HG02763 (cell line): ENCODE measurements around the gene KLHDC1.
"Not testable (repeated sequence)": the region's sequence is repeated elsewhere in the genome, so short reads cannot be mapped to it uniquely, and the experiment has no call there.

Experiments used
- ATAC-seq: cut with Tn5 transposase; IDR thresholded peaks from one replicate; pipeline ENCODE4 v1.9.1; 2021; ENCODE audit warnings: mild to moderate bottlenecking, moderate library complexity; ENCODE audit not compliant: unreplicated experiment

KLHDC1 gene

GRCh38 chr14:49692811-49693734 is at the start of gene KLHDC1:
KLHDC1 (plus strand) TSS chr14:49693120; CDS start chr14:49693195, 75 bp downstream.
- peak; percentile 63 for ATAC-seq

DNA sequence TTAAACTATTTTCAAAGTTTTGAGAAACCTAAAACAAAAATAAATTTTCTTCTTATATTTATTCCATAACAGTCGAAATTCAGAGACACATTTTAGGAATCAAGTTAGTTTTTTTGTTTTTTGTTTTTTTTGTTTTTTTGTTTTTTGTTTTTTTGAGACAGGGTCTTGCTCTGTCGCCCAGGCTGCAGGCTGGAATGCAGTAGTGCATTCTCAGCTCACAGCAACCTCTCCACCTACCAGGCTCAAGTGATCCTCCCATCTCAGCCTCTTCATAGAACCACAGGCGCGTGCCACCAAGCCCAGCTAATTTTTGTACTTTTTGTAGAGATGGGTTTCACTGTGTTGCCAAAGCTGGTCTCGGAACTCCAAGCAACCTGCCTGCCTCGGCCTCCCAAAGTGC is 39.4 kb upstream of the KLHDC1 start:
- ATAC-seq, result no peak

GRCh38 chr14:49654511-49654910 is 38.4 kb upstream of the KLHDC1 start:
- ATAC-seq, result no peak

DNA sequence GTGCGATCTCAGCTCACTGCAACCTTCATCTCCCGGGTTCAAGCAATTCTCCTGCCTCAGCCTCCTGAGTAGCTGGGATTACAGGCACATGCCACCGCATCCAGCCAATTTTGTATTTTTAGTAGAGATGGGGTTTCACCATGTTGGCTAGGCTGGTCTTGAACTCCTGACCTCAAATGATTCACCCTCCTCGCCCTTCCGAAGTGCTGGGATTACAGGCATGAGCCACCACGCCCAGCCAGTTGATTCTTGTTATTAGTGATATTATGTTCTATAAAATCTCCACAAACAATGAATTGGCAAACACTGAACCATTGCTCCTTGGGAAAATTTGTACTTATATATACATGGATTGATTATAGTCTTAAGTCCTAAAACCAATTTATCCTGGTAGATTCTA is 35.4 kb upstream of the KLHDC1 start:
- not testable (repeated sequence) for ATAC-seq

DNA sequence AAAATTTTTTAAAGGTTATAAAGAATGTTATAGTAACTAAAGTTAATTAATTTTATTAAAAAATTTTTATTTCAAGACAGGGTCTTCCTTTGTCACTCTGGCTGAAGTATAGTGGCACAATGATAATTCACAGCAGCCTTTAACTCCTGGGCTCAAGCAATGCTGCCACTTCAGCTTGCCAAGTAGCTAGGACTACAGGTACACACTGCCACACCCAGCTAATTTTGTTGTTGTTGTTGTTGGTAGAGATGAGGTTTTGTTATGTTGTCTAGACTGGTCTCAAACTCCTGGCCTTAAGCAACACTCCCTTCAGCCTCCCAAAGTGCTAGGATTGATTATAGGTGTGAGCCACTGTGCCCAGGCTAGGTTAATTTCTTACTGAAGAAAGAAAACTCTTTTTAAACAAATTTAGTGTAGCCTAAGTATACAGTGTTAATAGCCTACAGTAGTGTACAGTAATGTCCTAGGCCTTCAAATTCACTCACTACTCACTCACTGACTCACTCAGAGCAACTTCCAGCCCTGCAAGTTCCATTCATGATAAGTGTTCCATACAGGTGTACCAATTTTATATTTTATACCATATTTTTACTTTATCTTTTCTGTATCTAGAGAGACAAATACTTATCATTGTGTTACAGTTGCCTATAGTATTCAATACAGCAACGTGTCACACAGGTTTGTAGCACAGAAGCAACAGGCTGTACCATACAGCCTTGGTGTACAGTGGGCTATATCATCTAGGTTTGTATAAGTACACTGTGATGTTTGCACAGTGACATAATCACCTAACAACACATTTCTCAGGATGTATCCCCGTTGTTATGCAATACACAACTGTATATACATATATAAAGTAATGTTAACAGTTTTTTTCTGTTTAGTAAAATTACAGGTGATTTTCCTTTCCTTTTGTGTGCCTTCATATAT is 33.1 kb upstream of the KLHDC1 start:
- ATAC-seq, result no peak

DNA sequence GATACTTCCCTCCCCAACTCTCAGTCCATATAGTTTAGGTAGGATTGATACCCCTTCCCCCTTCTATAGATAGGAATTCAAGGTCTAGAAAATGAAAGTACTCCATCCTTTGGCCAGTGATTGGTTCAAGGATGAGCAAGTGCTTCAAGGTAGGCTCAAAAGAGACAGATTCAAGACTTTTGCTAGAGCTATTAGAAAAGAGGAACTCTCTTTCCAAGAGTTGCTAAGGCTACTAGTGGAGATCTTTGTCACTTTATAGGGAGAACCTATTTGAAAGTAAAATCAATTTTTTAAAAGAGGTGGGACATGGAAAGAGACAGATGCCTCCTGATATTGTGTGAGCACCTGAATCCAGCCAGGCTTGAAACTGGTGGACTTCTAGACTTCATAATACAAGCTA is 22.4 kb upstream of the KLHDC1 start:
- ATAC-seq, result no peak

DNA sequence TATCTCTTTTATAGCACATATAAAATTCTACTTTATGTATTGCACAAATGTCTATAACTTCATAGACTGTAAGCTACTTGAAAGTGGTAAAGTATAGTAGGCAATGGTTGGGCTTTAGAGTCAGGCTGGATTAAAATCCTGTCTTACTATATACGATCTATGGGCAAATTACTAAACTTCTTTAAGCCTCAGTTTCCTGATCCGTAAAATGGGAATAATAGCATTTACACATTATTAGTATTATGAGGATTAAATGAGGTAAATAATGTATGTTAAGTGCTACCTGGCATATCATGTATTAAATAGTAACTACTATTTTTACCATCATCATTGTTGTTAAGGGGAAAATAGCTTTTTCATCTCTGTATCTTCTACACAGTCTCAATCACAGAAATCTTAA is 19.3 kb upstream of the KLHDC1 start:
- ATAC-seq, result no peak

DNA sequence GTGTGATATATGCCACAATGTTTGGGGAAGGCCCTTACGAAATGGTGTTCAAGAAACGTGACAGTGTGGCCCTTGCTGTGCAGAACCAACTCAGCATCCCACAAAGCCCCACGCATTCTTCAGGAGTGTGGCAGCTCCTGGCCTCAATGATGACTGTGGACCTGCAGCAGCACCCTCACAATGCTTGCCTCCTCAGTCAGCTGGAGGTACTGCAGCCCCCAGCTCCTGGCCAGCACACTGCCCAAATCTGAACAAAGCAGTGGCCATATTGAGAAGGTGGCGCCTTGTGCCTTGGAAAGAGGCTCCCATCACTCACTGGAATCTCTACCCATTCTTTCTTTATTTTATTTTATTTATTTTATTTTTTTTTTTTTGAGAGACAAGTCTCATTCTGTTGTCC is 15.3 kb upstream of the KLHDC1 start:
- ATAC-seq, result no peak

- ATAC-seq, result no peak
These were observed 13.6 kb upstream of the KLHDC1 start for GRCh38 chr14:49679271-49679670.

DNA sequence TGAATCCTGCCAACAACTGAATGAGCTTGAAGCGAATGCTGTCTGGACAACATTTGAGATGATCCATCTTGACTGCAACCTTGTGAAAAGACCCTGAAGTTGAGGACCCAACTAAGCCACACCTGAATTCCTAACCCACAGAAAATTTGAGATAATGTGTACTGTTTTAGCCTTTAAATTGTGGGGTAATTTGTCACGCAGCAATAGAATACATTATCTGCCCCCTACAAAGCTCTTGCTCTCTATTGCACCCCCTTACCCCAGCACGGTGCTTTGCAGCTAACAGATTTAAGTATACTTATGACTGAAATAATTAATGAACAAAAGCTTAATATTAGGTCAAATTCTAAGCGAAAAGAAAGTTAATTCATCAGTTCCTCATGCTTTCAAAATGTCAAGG is 6.5 kb upstream of the KLHDC1 start:
- ATAC-seq, result no peak

DNA sequence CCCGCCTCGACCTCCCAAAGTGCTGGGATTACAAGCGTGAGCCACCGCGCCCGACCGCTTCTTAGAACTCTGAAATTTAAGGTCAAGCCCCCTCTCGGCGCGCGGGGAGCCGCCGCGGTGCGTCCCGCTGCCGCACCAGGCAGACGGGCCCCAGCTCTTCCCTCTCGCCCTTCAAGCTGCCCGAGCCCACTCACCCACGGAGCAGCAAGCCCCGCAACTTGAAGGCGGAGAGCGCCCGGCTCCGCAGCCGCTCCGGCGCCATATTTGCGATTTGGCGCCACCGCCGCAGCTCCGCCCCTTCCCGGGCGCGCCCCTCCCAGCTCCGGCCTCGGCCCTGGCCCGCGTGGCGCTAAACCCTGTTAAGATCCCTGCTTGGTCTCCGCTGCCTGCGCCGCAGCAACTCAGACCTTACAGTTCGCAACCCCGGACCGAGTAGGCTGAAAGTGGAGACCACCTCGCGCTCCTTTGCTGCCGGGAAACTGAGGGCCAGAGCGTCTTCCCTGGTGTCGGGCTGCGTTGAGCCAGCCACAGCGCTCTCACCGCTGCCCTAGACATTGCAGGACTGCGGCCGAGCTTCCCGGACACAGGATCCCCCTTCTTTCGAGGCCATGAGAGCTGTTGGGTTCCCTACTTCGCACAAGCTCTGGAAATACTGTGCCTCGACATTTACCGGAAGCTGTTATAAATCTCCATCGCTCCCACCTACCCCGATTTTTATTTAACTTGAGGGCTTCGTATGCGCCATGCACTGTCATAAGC is 4.8 kb upstream of the KLHDC1 start, which contains the start of gene POLE2:
POLE2 (minus strand) TSS at position 273 of the 759 bp plus-strand sequence; CDS start at position 262, 11 bp downstream.
- ATAC-seq, result peak; percentile 80

DNA sequence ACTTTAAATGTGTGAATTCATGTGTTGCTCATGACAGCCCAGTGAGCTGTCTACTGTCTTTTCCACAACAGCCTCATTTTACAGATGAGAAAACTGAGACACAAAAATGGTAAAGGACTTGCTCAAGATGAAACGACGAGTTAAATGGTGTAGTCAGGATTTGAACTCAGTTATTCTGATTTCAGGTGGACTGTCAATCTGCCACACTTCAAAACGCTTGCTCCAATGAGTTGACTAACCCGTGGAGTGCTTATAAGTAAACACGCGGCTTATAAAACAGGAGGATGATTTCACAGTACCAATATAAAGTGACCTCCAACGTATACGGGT is 4.3 kb upstream of the KLHDC1 start:
- no peak for ATAC-seq

GRCh38 chr14:49691031-49691430 is 1.9 kb upstream of the KLHDC1 start:
- no peak for ATAC-seq

GRCh38 chr14:49692193-49692757 is 645 bp upstream of the KLHDC1 start:
- no peak for ATAC-seq

DNA sequence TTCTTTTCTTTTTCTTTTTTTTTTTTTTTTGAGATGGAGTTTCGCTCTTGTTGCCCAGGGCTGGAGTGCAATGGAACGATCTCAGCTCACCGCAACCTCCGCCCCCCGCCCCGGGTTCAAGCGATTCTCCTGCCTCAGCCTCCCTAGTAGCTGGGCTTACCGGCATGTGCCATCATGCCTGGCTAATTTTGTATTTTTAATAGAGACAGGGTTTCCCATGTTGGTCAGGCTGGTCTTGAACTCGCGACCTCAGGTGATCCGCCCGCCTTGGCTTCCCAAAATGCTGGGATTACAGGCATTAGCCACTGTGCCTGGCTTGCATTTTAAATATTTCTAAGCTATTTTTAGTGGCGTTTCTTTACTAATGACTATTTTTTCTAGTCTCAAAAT is 810 bp downstream of the KLHDC1 start:
- ATAC-seq, result not testable (repeated sequence)

GRCh38 chr14:49702725-49703124 is 9.8 kb downstream of the KLHDC1 start:
- ATAC-seq, result no peak

GRCh38 chr14:49703965-49704364 is 11.0 kb downstream of the KLHDC1 start:
- no peak for ATAC-seq

GRCh38 chr14:49704471-49704870 is 11.6 kb downstream of the KLHDC1 start:
- ATAC-seq, result not testable (repeated sequence)

- not testable (repeated sequence) for ATAC-seq
These were observed 18.1 kb downstream of the KLHDC1 start for GRCh38 chr14:49710993-49711392.

- no peak for ATAC-seq
These were observed 27.8 kb downstream of the KLHDC1 start for GRCh38 chr14:49720744-49721143.
